Stimulated activated naive CD8-positive, alpha-beta T cell treated with anti-CD3 and anti-CD28 coated beads, Interleukin-15, amount 100 ng/mL, for 72 hours (primary cell): Measurements from ENCODE around the gene ZNF668.

Source experiments
- ATAC-seq: fragments of 150-1000 bp; cut with Tn5 transposase; 2 replicates; pipeline ENCODE4 v1.10.0; 2021; ENCODE audit warnings: mild to moderate bottlenecking, moderate library complexity
- DNase-seq, 2 donors: peaks; one replicate each; pipeline ENCODE4 v3.0.0; 2021 to 2022
- H3K27ac Mint-ChIP-seq, 2 donors: one replicate each; pipeline ENCODE4 v1.8.0; 2022; ENCODE audit warnings: mild to moderate bottlenecking in 2 of 2, mixed read lengths in 2 of 2, moderate library complexity in 2 of 2
- H3K27me3 Mint-ChIP-seq: one replicate; pipeline ENCODE4 v1.8.0; 2022; ENCODE audit warnings: mixed read lengths
- H3K4me1 Mint-ChIP-seq: one replicate; pipeline ENCODE4 v1.8.0; 2022; ENCODE audit warnings: mild to moderate bottlenecking, mixed read lengths
- H3K4me3 Mint-ChIP-seq, 2 donors: one replicate each; pipeline ENCODE4 v1.8.0; 2022; ENCODE audit warnings: mild to moderate bottlenecking in 2 of 2, mixed read lengths in 2 of 2, moderate library complexity in 1 of 2
- H3K9me3 Mint-ChIP-seq, 2 donors: one replicate each; pipeline ENCODE4 v1.8.0; 2022; ENCODE audit warnings: mixed read lengths in 2 of 2

The ZNF668 gene

DNA sequence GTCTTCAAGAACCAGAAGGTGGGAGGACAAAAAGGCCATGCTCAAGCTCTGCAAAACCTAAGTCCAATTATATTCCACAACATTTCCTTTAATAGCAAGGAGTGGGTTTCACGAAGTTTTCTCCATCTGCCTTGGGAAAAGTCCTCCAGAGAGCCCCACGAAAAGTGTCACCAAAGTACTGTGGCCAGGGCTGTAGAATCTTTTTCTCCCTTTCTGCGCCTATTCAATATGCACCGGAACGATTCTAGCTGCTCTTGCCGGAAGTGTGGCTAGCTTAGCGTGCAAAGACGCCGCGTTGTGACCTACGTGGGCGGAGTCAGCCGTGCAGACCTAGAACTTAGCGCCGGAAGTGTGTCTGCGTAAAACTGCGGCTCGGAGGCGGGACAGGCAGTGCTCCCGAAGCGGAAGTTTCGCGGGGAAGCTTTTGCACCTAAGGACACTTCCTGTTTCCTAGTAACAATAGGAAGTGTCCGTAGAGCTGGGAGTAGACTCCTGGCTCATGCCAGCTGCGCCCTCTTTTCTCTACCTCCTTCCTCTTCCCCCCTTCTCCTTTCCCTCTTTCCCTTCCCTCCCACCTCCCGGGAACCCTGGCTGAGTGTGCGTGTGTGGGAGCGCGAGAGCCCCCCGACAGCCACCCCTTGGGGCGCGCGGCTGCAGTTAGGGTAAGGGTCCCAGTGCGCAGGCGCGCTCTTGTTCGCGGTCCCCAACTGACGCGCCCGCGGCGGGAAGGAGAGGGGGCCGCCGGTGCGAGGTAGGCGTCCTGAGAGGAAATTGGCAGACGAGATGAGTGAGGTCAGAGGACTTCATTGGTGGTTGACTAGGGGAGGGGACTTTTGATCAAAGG, at the start of gene ZNF668, which contains the start of gene ZNF646:
Gene ZNF668 (minus strand): TSS at position 271 of the 844 bp plus-strand sequence. CDS start 9,781 bp downstream, outside the sequence.
Gene ZNF646 (plus strand): TSS at position 453 of the 844 bp plus-strand sequence. CDS start 1,903 bp downstream, outside the sequence.
- no peaks in the 10 kb centered on the region for H3K27me3 Mint-ChIP-seq
- peaks cover 59% of the 10 kb centered on the region for H3K4me1 Mint-ChIP-seq
- DNase-seq (peak; percentile 95 to 99), ATAC-seq (peak; percentile 88)
- peak within 1 kb of the TSS; percentile 96 to 97 for H3K27ac Mint-ChIP-seq
- H3K9me3 Mint-ChIP-seq, result no peaks in the 10 kb centered on the region
- H3K4me3 Mint-ChIP-seq, result peak within 1 kb of the TSS; percentile 86 to 95

DNA sequence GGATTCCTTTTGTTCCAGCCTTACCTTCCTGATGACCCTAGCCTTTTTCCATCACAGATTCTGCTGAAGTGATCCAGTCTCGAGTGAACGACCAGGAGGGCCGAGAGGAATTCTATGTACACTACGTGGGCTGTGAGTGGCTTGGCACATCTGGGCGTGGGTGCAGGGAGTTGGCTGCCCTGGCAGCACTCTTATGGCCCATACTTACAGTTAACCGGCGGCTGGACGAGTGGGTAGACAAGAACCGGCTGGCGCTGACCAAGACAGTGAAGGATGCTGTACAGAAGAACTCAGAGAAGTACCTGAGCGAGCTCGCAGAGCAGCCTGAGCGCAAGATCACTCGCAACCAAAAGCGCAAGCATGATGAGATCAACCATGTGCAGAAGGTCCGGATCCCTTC, 46.1 kb upstream of the ZNF668 start:
- no peaks in the 10 kb centered on the region for H3K9me3 Mint-ChIP-seq
- no peak overlapping the region for H3K4me3 Mint-ChIP-seq
- peaks cover 31% of the 10 kb centered on the region for H3K4me1 Mint-ChIP-seq
- no peaks in the 10 kb centered on the region for H3K27me3 Mint-ChIP-seq
- ATAC-seq (no peak), DNase-seq (no peak)
- peak overlapping the region in 1 of 2 donors; percentile 64 for H3K27ac Mint-ChIP-seq

DNA sequence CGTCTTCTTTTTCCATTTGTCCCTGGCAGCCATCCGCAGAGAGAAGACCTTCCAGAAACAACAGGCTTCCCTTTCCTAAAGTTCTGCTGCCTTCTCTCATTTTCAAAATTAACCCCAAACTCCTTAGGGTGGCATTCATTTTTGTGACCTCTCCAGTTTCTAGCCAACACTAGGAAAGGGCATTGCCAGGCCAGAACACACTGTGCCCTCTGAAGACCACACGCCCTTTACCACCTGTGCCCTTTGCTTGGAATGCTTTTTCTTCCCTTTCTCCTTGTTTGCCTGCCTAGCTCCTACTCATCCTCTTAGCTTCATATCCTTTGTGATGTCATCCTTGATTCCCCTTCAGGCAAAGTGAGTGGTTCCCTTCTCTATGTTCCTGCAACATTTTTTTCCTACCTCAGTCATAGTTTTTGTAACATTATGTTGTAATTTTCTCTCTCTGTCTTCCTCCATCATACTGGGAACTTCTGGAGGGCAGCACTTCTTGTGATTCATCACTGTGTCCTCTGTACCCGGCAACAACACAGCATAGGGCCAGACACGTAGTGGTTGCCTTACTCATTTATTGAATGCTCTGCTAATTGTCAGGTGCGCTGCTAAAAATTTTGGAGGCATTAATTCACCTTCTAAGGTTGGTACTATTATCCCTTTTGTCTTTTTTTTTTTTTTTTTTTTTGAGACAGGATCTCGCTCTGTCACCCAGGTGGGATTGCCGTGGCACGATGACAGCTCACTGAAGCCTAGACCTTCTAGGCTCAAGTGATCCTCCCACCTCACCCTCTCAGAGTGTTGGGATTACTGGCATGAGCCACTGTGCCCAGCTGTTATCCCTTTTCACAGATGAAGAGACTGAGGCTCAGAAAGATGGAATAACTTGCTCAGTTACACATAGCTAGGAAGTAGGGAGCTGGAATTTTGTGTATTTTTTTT, 44.4 kb upstream of the ZNF668 start:
- Mint-ChIP-seq H3K9me3 (no peaks in the 10 kb centered on the region), H3K27me3 (no peaks in the 10 kb centered on the region), H3K4me1 (peaks cover 44% of the 10 kb centered on the region), H3K27ac (peak overlapping the region; percentile 50 to 90), H3K4me3 (peak overlapping the region; percentile 87 to 96)
- DNase-seq, result no peak
- ATAC-seq, result no peak

DNA sequence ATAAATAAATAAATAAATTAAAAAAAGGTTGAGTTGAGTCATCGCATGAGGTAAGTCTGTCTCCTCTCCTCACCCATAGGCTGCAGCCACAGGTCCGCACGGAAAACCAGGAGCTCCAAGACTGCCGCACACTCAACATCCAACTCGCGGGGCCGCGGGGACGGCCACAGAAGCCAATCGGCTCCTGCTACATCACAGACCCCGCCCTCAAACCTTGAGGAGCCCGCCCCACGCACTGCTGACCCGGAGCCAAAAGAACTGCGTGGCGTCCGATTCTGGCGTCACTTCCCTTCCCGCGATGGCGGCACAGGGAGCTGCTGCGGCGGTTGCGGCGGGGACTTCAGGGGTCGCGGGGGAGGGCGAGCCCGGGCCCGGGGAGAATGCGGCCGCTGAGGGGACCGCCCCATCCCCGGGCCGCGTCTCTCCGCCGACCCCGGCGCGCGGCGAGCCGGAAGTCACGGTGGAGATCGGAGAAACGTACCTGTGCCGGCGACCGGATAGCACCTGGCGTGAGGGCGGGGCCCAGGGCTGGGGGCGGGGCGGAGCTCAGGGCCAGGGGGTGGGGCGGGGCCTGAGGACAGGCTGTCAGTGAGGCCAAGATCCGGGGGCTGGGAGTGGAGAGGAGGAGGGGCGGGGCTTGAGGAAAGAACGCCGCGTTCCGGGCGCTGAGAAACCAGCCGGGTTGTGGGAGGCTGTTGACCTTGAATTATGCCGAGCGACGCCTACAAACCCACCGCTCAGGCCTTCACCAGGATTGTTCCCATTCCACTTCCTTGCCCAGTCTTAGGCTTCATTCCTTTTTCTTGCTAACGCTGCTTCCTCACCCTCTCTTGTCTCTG, 43.6 kb upstream of the ZNF668 start, which contains the start of gene KAT8:
Gene KAT8 (plus strand): TSS at position 281 of the 839 bp plus-strand sequence. CDS start 18 bp downstream, at position 299.
- peaks cover 50% of the 10 kb centered on the region for H3K4me1 Mint-ChIP-seq
- ATAC-seq (peak; percentile 96), DNase-seq (peak; percentile 98)
- H3K9me3 Mint-ChIP-seq, result no peaks in the 10 kb centered on the region
- H3K27ac Mint-ChIP-seq, result peak within 1 kb of the TSS; percentile 74 to 92
- H3K4me3 Mint-ChIP-seq, result peak within 1 kb of the TSS; percentile 87 to 96
- H3K27me3 Mint-ChIP-seq, result no peaks in the 10 kb centered on the region

DNA sequence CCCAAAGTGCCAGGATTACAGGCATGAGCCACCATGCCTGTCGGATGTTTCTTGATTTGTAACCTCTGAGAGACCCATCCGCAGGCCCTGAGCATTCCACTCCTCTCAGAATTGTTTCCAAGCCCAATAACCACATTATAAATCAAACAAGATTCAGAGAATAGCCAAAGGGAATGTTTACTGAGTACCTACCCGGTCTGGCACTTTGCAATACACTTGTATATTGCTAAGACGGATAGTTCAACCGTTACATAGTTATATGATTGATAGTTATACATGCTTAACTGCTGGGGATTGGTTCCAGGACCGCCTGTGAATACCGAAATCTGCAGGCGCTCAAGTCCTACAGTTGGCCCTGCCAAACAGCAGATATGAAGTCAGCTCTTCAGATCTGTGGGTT, 40.4 kb upstream of the ZNF668 start:
- Mint-ChIP-seq H3K27ac (no peak overlapping the region), H3K27me3 (no peaks in the 10 kb centered on the region), H3K4me3 (no peak overlapping the region), H3K9me3 (no peaks in the 10 kb centered on the region), H3K4me1 (peaks cover 69% of the 10 kb centered on the region)
- DNase-seq, result no peak
- no peak for ATAC-seq

DNA sequence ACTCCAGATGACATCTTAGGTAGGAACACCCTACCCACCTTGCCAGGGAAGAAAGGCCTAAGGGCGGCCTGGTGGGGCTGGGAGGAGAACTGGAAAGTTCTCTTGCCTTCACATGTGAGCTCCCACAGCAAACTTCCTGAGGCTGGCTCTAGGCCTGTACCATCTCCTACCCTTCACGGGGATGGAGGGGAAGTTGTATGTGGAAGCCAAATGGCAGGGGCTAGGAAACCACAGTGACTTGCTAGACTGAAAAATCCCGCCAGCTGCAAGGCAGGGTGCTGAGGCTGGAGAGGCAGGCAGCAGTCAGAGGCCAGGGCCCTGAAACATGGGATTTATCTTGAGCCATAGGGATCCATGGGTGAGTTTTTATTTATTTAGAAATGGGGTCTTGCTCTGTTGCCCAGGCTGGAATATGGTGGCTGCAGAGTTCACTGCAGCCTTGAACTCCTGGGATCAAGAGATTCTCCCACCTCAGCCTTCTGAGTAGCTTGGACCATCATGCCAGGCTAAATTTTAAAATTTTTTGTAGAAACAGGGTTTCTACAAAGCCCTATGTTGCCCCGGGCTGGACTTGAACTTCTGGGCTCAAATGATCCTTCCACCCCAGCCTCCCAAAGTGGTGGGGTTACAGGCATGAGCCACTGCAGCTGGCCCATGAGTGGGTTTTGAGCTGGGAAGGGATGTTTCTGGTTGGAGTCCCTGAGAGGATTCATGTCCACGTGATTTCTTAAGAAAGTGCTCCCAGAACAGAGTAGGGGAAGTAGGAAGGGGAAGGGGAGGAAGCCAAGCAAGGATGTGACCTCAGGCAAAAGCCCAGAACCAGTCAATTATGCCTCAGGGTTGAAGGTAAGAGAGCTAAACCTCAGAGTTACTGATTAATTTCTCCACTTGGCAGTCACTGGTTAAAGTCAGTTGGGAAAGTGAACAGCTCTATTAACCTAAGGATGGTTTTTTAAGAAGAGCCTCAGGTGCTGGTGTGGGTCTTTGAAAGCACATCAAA, 39.4 kb upstream of the ZNF668 start:
- peaks cover 62% of the 10 kb centered on the region for H3K4me1 Mint-ChIP-seq
- no peak for DNase-seq
- peak overlapping the region in 1 of 2 donors; percentile 43 for H3K27ac Mint-ChIP-seq
- no peak for ATAC-seq
- H3K27me3 Mint-ChIP-seq, result no peaks in the 10 kb centered on the region
- H3K4me3 Mint-ChIP-seq, result no peak overlapping the region
- no peaks in the 10 kb centered on the region for H3K9me3 Mint-ChIP-seq

DNA sequence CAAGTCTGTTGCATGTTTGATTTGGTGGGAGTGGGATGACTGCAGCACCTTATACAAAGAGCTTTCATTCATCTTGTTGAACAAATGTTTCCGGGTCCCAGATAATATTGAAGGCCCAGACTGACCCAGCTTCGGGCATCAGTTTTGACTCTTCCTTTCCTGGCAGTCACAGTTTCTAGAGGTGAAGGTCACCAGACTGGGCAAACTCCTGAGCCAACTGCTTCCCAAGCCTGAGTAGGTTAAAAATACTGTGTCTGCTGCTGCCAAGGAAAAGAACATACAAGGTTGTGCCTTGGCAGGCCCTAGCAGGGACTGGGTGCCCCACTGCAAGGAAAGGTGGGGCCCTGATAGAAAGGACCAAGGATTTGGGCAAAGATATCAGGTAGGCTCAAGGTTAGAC, 38.7 kb upstream of the ZNF668 start:
- no peak for DNase-seq
- H3K9me3 Mint-ChIP-seq, result no peaks in the 10 kb centered on the region
- peaks cover 60% of the 10 kb centered on the region for H3K4me1 Mint-ChIP-seq
- no peak for ATAC-seq
- no peaks in the 10 kb centered on the region for H3K27me3 Mint-ChIP-seq
- no peak overlapping the region for H3K4me3 Mint-ChIP-seq
- H3K27ac Mint-ChIP-seq, result peak overlapping the region in 1 of 2 donors; percentile 19

DNA sequence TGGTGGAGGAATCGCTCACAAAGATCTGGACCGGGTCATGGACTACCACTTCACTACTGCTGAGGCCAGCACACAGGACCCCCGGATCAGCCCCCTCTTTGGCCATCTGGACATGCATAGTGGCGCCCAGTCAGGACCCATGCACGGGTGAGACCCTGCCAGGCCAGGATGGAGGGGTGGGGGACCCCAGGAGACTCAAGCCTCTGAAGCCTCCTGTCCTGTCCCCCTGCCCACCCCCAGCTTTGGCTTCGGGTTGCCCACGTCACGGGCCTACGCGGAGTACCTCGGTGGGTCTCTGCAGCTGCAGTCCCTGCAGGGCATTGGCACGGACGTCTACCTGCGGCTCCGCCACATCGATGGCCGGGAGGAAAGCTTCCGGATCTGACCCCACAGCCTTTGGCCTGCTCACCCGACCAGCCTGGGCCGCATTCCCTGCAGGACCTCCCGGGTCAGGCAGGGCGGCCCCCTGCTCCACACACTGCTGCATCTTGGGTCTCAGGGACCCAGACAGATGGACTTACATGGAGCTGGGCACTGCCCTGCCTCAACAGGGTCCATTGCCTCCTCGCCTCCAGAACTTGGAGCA, 37.9 kb upstream of the ZNF668 start:
- no peaks in the 10 kb centered on the region for H3K27me3 Mint-ChIP-seq
- ATAC-seq (no peak), DNase-seq (no peak)
- peaks cover 67% of the 10 kb centered on the region for H3K4me1 Mint-ChIP-seq
- H3K27ac Mint-ChIP-seq, result no peak overlapping the region
- no peaks in the 10 kb centered on the region for H3K9me3 Mint-ChIP-seq
- H3K4me3 Mint-ChIP-seq, result no peak overlapping the region

DNA sequence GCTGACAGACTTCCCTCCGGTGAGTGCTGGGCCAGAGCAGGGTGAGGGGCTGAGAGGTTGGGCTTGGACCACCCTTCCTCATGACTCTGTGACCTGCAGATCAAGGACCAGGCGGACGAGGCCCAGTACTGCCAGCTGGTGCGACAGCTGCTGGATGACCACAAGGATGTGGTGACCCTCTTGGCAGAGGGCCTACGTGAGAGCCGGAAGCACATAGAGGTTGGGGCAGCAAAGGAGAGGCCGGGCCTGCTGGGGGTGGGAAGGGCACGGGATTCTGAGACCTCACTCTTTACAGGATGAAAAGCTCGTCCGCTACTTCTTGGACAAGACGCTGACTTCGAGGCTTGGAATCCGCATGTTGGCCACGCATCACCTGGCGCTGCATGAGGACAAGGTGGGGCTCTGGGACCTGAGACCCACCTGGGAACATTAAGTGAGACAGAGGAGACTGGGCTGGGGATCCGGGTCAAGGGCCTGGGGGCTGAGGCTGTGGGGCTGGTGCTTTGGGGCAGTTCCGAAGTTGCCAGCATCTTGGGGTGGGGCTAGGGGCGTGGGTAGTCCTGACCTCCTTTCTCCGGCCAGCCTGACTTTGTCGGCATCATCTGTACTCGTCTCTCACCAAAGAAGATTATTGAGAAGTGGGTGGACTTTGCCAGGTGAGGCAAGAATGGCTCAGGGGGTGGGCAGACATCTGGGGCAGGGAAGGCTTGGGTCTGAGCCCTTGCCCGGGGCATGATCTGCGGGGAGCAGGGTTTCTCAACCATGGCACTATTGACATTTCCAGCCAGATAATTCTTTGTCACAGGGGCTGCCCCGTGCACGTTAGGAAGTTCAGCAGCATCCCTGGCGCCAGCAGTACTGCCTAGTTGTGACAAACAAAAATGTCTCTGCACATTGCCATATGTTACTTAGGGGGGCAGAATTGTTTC, 36.3 kb upstream of the ZNF668 start:
- DNase-seq (no peak), ATAC-seq (no peak)
- H3K9me3 Mint-ChIP-seq, result no peaks in the 10 kb centered on the region
- H3K4me3 Mint-ChIP-seq, result peak overlapping the region in 1 of 2 donors; percentile 78
- no peaks in the 10 kb centered on the region for H3K27me3 Mint-ChIP-seq
- H3K4me1 Mint-ChIP-seq, result peaks cover 61% of the 10 kb centered on the region
- H3K27ac Mint-ChIP-seq, result no peak overlapping the region

DNA sequence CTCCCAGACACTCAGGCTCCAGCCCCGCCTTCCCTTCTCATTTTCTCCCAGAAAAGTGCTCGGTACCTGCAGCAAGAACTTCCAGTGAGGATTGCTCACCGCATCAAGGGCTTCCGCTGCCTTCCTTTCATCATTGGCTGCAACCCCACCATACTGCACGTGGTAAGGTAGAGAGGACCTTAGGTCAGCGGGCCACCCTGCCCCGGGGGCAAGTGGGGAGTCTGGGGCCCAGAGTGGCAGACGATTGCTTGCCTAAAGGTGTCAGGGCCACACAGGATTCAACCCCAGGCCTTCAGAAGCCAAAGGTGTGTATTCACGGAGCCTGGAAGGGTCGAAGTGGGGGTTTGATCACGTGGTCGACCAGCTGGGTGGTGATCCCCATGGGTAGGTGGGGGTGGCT, 35.6 kb upstream of the ZNF668 start:
- Mint-ChIP-seq H3K4me1 (peaks cover 56% of the 10 kb centered on the region), H3K9me3 (no peaks in the 10 kb centered on the region), H3K27me3 (no peaks in the 10 kb centered on the region), H3K27ac (no peak overlapping the region), H3K4me3 (peak overlapping the region; percentile 78)
- DNase-seq (no peak), ATAC-seq (no peak)

DNA sequence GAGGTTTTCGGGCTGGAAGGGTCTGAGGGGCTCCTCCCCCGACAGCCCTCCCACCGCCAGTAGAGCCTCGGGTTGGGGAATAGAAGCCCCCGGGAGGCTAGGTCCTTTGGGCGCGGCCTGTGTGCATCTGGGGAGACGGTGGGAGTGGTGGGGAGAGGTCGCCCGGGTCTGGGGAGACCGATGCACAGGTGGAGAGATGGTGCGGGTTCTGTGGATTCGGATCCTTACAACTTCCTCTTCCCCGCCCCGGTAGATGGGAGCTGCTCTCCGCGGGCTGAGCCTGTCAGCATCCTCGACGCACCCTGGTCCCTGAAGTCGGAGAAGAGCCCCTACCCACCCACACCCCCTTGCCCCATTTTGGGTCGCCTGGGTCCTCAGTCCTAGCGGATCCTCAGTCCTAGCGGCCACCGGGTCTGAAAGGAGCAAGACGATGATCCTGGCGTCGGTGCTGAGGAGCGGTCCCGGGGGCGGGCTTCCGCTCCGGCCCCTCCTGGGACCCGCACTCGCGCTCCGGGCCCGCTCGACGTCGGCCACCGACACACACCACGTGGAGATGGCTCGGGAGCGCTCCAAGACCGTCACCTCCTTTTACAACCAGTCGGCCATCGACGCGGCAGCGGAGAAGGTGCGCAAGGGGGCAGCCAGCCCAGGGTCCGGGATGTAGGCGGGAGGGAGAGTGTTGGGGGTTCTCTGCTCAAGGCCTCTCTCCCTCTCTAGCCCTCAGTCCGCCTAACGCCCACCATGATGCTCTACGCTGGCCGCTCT, 34.9 kb upstream of the ZNF668 start:
- DNase-seq, result no peak
- peak; percentile 4 for ATAC-seq
- no peaks in the 10 kb centered on the region for H3K9me3 Mint-ChIP-seq
- H3K4me1 Mint-ChIP-seq, result peaks cover 51% of the 10 kb centered on the region
- no peaks in the 10 kb centered on the region for H3K27me3 Mint-ChIP-seq
- H3K27ac Mint-ChIP-seq, result peak overlapping the region; percentile 52 to 76
- H3K4me3 Mint-ChIP-seq, result peak overlapping the region; percentile 83 to 90
